Upper lobe of left lung (tissue), 6 donors: ENCODE data around the gene TFR2. TPM values are rescaled to one million over a fixed set of nuclear protein-coding genes. Genes with fewer than 3 reads are reported as not detected.

ENCODE experiments used
- ATAC-seq, 2 donors: fragments of 200-7000 bp; cut with Tn5 transposase; one replicate each; pipeline ENCODE4 v1.9.1; 2022; ENCODE audit warnings: mild to moderate bottlenecking in 2 of 2, moderate library complexity in 2 of 2; ENCODE audit not compliant: low FRiP score in 2 of 2
- DNase-seq, 2 donors: peaks; one replicate each; pipeline ENCODE4 v3.0.0-alpha.2; 2019 to 2020
- H3K27ac ChIP-seq, 4 donors: fragments of 200-600 bp; sonication (generic); one replicate each; pipeline ENCODE4 v1.5.1; 2016 to 2019
- H3K27me3 ChIP-seq, 4 donors: fragments of 200-600 bp; sonication (generic); one replicate each; pipeline ENCODE4 v1.5.1; 2017 to 2019
- H3K36me3 ChIP-seq, 4 donors: fragments of 200-600 bp; sonication (generic); one replicate each; pipeline ENCODE4 v1.5.1; 2016 to 2019
- H3K4me1 ChIP-seq, 4 donors: fragments of 200-600 bp; sonication (generic); one replicate each; pipeline ENCODE4 v1.5.1; 2018 to 2019
- H3K4me3 ChIP-seq, 4 donors: fragments of 200-600 bp; sonication (generic); one replicate each; pipeline ENCODE4 v1.5.1; 2017 to 2019; ENCODE audit warnings: mild to moderate bottlenecking in 2 of 4, moderate library complexity in 1 of 4
- H3K9me3 ChIP-seq, 4 donors: fragments of 200-600 bp; sonication (generic); one replicate each; pipeline ENCODE4 v1.5.1; 2018 to 2019
- CTCF ChIP-seq, 6 experiments: fragments of 450-650 bp in 4 of 6; fragments of 200-600 bp in 2 of 6; sonication (generic) in 2 of 6; IDR thresholded peaks; one replicate each; pipeline ENCODE4 v1.5.1; 2016 to 2019; ENCODE audit warnings: antibody characterized with exemption in 6 of 6
- EP300 ChIP-seq, 4 donors: sonication (generic); formaldehyde crosslinking; IDR thresholded peaks; one replicate each; pipeline ENCODE4 v1.5.1; 2017; ENCODE audit warnings: antibody characterized with exemption in 4 of 4, control low read depth in 2 of 4
- POLR2A ChIP-seq, 4 donors: fragments of 450-650 bp; IDR thresholded peaks; one replicate each; pipeline ENCODE4 v1.5.1; 2016 to 2017; ENCODE audit warnings: antibody characterized with exemption in 4 of 4, mild to moderate bottlenecking in 2 of 4
- POLR2AphosphoS5 ChIP-seq, 2 donors: sonication (generic); formaldehyde crosslinking; IDR thresholded peaks; one replicate each; pipeline ENCODE4 v1.5.1; 2017; ENCODE audit warnings: antibody characterized with exemption in 2 of 2
- WGBS, 2 donors: methylation state at CpG; one replicate each; pipeline ENCODE4 v1.1.5; 2017 to 2018; 5-methylcytosine and 5-hydroxymethylcytosine counted together
- total RNA-seq, 6 donors: library from RNA; depleted of rRNA in 4 of 6; stranded (reverse); fragments of >200 nt in 4 of 6; gene quantifications; one replicate each; pipeline versions ENCODE4 v1.1.0 to v1.2.1, GENCODE V29; 2016 to 2021
- donor health status: DM: no; HTN: no; CAD: no; lungs with moderate emphysema.
- donor health status: DM: no; HTN: yes; CAD: no; lungs with severe emphysema.

The TFR2 gene
- total RNA-seq, 6 donors from 2014 or later: 0.20 to 2.1 (median 0.89) TPM; not detected in 1

DNA sequence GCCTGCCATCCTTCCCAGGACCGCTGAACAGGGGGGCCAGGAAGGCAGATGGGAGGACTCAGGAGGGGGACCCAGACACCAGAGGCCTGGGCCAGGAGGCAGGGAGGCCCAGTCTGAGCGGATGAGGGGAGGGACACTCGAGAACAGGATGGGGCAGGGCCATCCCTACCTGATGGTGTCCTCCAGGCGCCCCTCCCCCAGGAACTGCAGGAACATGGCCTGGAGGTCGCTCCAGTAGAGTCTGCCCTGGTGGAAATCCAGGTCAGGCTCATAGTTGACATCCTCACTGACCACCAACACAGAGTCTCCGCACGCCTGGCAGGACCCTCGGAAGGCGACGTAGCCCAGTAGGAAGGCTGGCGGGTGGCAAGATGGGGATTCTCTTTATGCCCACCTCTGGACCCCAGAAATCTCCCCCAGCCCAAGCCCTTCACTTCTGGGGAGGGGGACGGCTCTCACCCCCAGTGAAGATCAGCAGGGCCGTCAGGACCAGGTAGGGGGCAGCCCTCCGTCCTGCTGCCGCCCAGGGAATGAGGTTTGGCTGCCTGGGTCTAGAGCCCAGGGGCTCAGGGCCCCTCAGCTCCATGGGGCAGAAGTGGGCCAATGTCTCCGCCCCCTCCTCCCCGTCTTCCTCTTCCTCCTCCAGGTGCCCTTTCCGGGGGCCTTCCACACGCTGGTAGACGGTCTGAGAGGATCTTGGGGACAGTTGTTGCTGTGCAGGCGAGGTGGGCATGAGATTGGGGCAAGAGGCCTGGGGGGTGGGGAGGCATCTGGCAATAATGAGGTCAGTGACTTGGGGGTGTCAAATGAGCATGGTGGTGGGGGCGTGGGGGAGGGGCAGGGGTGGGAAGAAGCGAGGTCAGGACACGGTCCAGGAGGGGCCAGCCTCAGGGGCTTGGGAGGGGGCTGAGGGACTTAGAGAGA lies 573 bp downstream of the TFR2 start:
- ATAC-seq (peak in 1 of 2 donors; percentile 40), DNase-seq (no peak)
- Histone ChIP-seq H3K27me3 (peaks cover 0 to 6% (median 0%) of the 10 kb centered on the region in 4 donors), H3K4me1 (no peaks in the 10 kb centered on the region), H3K36me3 (no peaks in the 10 kb centered on the region), H3K4me3 (no peak overlapping the region), H3K27ac (no peak overlapping the region), H3K9me3 (no peaks in the 10 kb centered on the region)
- WGBS, 2 donors: 55 to 67% methylated on average over 16 to 24 of the region's 24 CpGs
- no peak for TF ChIP-seq CTCF (IDR thresholded peaks at IDR 0.05)
- TF ChIP-seq EP300 (IDR thresholded peaks at IDR 0.05): no peak
- no peak for TF ChIP-seq POLR2AphosphoS5 (IDR thresholded peaks at IDR 0.05)
- TF ChIP-seq POLR2A (IDR thresholded peaks at IDR 0.05): no peak

DNA sequence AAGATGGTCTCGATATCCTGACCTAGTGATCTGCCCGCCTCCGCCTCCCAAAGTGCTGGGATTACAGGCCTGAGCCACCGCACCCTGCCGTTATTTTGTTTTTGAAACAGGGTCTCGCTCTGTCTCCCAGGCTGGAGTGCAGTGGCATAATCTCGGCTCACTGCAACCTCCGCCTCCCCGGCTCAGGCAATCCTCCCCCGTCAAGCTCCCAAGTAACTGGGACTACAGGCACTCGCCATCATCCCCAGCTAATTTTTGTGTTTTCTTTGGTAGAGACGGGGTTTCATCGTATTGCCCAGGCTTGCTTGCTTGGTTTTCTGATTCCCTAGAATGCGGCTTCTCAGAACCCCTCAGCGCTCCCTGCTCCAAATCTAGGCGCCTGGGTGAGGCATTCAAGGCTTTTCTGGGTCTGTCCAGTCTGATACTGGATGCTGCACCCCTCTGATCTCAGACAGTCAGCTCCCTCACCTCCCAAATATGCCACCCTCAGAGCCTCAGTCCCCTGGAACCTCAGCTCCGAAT lies 1.3 kb downstream of the TFR2 start:
- TF ChIP-seq CTCF (IDR thresholded peaks at IDR 0.05) (no peak), POLR2AphosphoS5 (IDR thresholded peaks at IDR 0.05) (no peak), POLR2A (IDR thresholded peaks at IDR 0.05) (no peak), EP300 (IDR thresholded peaks at IDR 0.05) (no peak)
- Histone ChIP-seq H3K27ac (no peak overlapping the region), H3K9me3 (no peaks in the 10 kb centered on the region), H3K27me3 (peaks cover 0 to 6% (median 0%) of the 10 kb centered on the region in 4 donors), H3K4me3 (no peak overlapping the region), H3K36me3 (no peaks in the 10 kb centered on the region), H3K4me1 (no peaks in the 10 kb centered on the region)
- ATAC-seq (no peak), DNase-seq (no peak)
- WGBS, 2 donors: 84 to 87% methylated on average over 17 of the region's 17 CpGs

DNA sequence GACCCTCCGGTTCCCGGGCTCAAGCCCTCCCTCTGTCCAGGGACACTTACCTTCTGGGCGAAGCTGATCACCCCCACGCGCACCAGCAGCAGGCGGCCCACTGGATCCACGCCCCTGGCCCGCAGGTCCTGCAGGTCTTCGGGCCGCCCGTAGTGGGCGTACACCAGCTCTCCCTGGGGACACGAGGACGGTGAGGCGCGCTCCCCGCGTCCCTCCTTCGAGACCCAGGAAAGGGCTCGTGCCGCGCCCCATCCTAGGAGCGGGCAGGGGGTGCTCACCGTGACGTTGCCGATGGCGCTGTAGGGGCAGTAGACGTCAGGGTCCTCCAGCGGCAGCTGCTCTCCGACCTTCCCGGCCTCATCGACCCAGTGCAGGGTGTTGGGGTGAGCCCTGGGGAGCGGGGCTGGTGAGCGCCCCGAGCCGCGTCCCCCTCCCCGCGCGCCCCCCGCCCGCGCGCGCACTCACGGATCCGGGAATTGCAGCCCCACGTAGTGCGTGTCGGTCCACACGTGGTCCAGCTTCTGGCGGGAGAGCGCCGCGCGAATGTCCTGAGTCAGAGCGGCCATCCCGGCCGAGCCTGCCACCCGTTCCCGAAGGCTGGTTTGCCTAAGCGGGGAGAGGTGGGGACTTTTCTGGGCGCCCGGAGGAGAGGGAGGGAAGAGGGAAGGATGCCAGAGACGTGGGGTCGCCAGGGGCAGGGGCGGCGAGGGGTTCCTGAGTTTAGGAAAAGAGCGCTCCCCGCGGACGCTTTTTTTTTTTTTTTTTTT lies 8.2 kb downstream of the TFR2 start:
- Histone ChIP-seq H3K4me1 (peaks cover 7 to 14% (median 9%) of the 10 kb centered on the region in 4 donors), H3K9me3 (no peaks in the 10 kb centered on the region), H3K4me3 (peak overlapping the region; percentile 20 to 56 (median 50)), H3K36me3 (no peaks in the 10 kb centered on the region), H3K27ac (no peak overlapping the region), H3K27me3 (peaks cover 0 to 9% (median 1%) of the 10 kb centered on the region in 4 donors)
- TF ChIP-seq CTCF (IDR thresholded peaks at IDR 0.05) (peak in 5 of 6 experiments; percentile 35 to 56 (median 54)), EP300 (IDR thresholded peaks at IDR 0.05) (no peak)
- DNase-seq (peak; percentile 56 to 88), ATAC-seq (peak; percentile 61 to 78)
- WGBS, 2 donors: 4 to 8% methylated on average over 16 to 45 of the region's 72 CpGs

- Histone ChIP-seq H3K27me3 (peaks cover 0 to 9% (median 1%) of the 10 kb centered on the region in 4 donors), H3K36me3 (no peaks in the 10 kb centered on the region), H3K4me1 (peaks cover 15 to 27% (median 19%) of the 10 kb centered on the region in 4 donors), H3K9me3 (no peaks in the 10 kb centered on the region), H3K27ac (no peak overlapping the region), H3K4me3 (no peak overlapping the region)
- no peak for TF ChIP-seq CTCF (IDR thresholded peaks at IDR 0.05)
- TF ChIP-seq POLR2A (IDR thresholded peaks at IDR 0.05): no peak
- no peak for TF ChIP-seq POLR2AphosphoS5 (IDR thresholded peaks at IDR 0.05)
- ATAC-seq: no peak
- 87 to 90% methylated on average over 4 of the region's 4 CpGs for WGBS, 2 donors
- no peak for DNase-seq
Measured at GRCh38 chr7:100630066-100630465, 11.3 kb downstream of the TFR2 start.
